ENCODE measurements around the gene CFAP251. TPM values are rescaled to one million over a fixed set of nuclear protein-coding genes. Genes with fewer than 3 reads are reported as not detected.

Gene CFAP251
- total and polyA plus RNA-seq, 2 of the 8 experiments (the other 6 are each of a cell fraction or from before 2014, with no cell fraction given), result 1.8 to 2.9 TPM

DNA sequence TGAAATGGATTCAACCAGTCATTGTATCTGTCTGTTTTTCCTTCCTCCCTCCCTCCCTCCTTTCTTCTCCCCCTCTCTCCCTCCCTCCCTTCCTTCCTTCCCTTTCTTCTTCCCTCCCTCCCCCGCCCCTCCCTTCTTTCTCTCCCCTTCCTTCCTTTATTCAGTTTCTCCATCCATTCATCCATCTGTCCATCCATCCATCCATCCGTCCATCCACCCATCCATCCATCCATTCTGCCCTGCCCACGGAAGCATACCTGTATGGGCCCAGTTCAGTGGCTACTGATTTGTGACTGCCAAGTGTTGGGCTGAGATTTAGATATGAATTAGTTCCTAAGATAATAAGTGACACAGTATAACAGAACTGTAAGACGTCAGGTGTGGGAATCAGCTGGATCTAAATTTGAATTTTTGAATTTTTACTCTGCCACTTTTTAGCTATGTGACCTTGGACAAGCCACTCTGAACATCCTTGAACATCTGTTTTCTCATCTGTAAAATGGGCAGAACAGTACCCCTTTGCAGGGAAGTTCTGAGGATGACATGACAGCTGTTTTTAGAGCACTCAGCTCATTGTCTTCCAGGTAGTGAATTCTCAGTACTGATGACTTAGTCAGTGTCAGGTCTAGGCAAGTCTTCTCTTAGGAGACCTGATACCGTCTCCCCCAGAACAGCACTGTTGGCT, 42.9 kb downstream of the CFAP251 start:
- no peaks in the 10 kb centered on the region for H3K27me3 ChIP-seq (replicated peaks in 1 of 4; ENCODE audit: control insufficient read depth in 3 of 4, extremely low read depth in 1 of 4, insufficient read depth in 3 of 4, low read length in 3 of 4)
- H3K56ac ChIP-seq (replicated peaks; ENCODE audit: insufficient read length, low read depth, low read length), result no peak overlapping the region
- H3K4me1 ChIP-seq (replicated peaks in 1 of 4; ENCODE audit: control insufficient read depth in 3 of 4, insufficient read depth in 4 of 4, low read length in 3 of 4), result peaks cover 0 to 9% (median 3%) of the 10 kb centered on the region in 4 experiments; a peak in 3 of 7 replicates
- no peaks in the 10 kb centered on the region for H4K20me1 ChIP-seq (replicated peaks in 1 of 2; ENCODE audit: control insufficient read depth in 1 of 2, insufficient read depth in 2 of 2, low read length in 2 of 2)
- H2BK120ac ChIP-seq (replicated peaks; ENCODE audit: low read depth, low read length), result no peak overlapping the region
- no peak overlapping the region for H3K4ac ChIP-seq (replicated peaks; ENCODE audit: insufficient read length, low read depth, low read length)
- no peak overlapping the region for H2BK12ac ChIP-seq (ENCODE audit: low read depth, low read length)
- no peaks in the 10 kb centered on the region; the same call in 1 of the 2 replicates for H3K23me2 ChIP-seq (ENCODE audit: low read depth, low read length)
- no peak overlapping the region for H2BK5ac ChIP-seq (ENCODE audit: low read depth, low read length)
- no peak overlapping the region for H3K9ac ChIP-seq (replicated peaks in 1 of 4; ENCODE audit: extremely low read depth in 1 of 4, low read depth in 3 of 4, low read length in 3 of 4)
- no peak overlapping the region for H4K91ac ChIP-seq (replicated peaks; ENCODE audit: insufficient read length, low read length)
- no peak overlapping the region for H2AFZ ChIP-seq (ENCODE audit: low read length)
- no peaks in the 10 kb centered on the region for H3K9me3 ChIP-seq (ENCODE audit: insufficient read depth in 2 of 2, low read depth in 1 of 2, low read length in 1 of 2)
- 69 to 100% methylated on average over 1 to 4 of the region's 5 CpGs for WGBS, 2 experiments (ENCODE audit: extremely low coverage in 1 of 2, insufficient coverage in 1 of 2, insufficient read length in 1 of 2, insufficient replicate concordance in 2 of 2, low coverage in 1 of 2, low lambda C conversion rate in 2 of 2, missing lambda C conversion rate in 1 of 2)
- ChIA-PET CTCF (ENCODE audit: partially characterized antibody) (interaction anchor here (0.7 to 2.1 kb wide), 3 partner anchors 21 to 70 kb away, joined by 3 to 7 read pairs (median 4); no protein-coding TSS in a partner anchor), POLR2A (ENCODE audit: partially characterized antibody) (interaction anchor here (0.5 to 1.3 kb wide), 4 partner anchors 9 to 205 kb away, joined by 3 to 4 read pairs (median 4); no protein-coding TSS in a partner anchor)
- H3K4me3 ChIP-seq (ENCODE audit: extremely low read depth in 1 of 4, insufficient read depth in 2 of 4, low read depth in 3 of 4, low read length in 4 of 4), result no peak overlapping the region
- no peak overlapping the region for H4K5ac ChIP-seq (ENCODE audit: insufficient read length, low read depth, low read length)
- no peaks in the 10 kb centered on the region for H3K79me2 ChIP-seq (ENCODE audit: control insufficient read depth in 1 of 2, insufficient read depth in 2 of 2, low read length in 2 of 2)
- no peak for FAIRE-seq
- H2BK15ac ChIP-seq (ENCODE audit: low read length), result no peak overlapping the region
- H3K4me2 ChIP-seq (ENCODE audit: insufficient read depth in 1 of 2, low read depth in 2 of 2, low read length in 2 of 2), result no peak overlapping the region
- no peak overlapping the region for H3K14ac ChIP-seq (ENCODE audit: insufficient read length)
- H3K36me3 ChIP-seq (ENCODE audit: control insufficient read depth in 2 of 4, insufficient read depth in 4 of 4, low read length in 3 of 4), result no peaks in the 10 kb centered on the region
- no peaks in the 10 kb centered on the region for H3K79me1 ChIP-seq (ENCODE audit: low read depth, low read length)
- TF ChIP-seq BACH1 (IDR thresholded peaks at IDR 0.05; ENCODE audit: low read length) (no peak), CEBPB (IDR thresholded peaks at IDR 0.05; ENCODE audit: low read depth, low read length) (no peak), SUZ12 (IDR thresholded peaks at IDR 0.05; ENCODE audit: low read length) (no peak), SAP30 (IDR thresholded peaks at IDR 0.05; ENCODE audit: insufficient read depth, insufficient replicate concordance, low read length) (no peak), TEAD4 (IDR thresholded peaks at IDR 0.05; ENCODE audit: low read depth, low read length) (no peak)
- no peak for DNase-seq (ENCODE audit: low read depth in 1 of 2, low spot score in 2 of 2)
- H3K27ac ChIP-seq (ENCODE audit: low read depth, low read length), result no peak overlapping the region
- H3K23ac ChIP-seq (ENCODE audit: insufficient read length), result no peak overlapping the region
- no peak overlapping the region for H2BK20ac ChIP-seq (ENCODE audit: low read length)
- no peak overlapping the region for H4K8ac ChIP-seq (ENCODE audit: extremely low read depth, insufficient read depth, low read length)
- H3K18ac ChIP-seq (ENCODE audit: extremely low read depth, low read length), result no peak overlapping the region
- no peak overlapping the region for H2AK5ac ChIP-seq (ENCODE audit: low read depth, low read length)

Data from H1 (cell line).